Thyroid gland (tissue), 4 donors: ENCODE results near the gene ADGRB3.

Experiments
- CTCF ChIP-seq, 6 experiments: fragments of 200-600 bp in 3 of 6; fragments of 450-650 bp in 3 of 6; sonication (generic) in 3 of 6; IDR thresholded peaks; one replicate each; pipeline ENCODE4 v1.5.1; 2016 to 2019; ENCODE audit warnings: antibody characterized with exemption in 6 of 6, mild to moderate bottlenecking in 2 of 6, inconsistent platforms in 1 of 6, moderate library complexity in 1 of 6
- POLR2A ChIP-seq, 2 donors: fragments of 450-650 bp; IDR thresholded peaks; one replicate each; pipeline ENCODE4 v1.6.1; 2017; ENCODE audit warnings: antibody characterized with exemption in 2 of 2, mild to moderate bottlenecking in 2 of 2, moderate library complexity in 1 of 2

- no peak for TF ChIP-seq CTCF (IDR thresholded peaks at IDR 0.05)
- no peak for TF ChIP-seq POLR2A (IDR thresholded peaks at IDR 0.05)
Observed at GRCh38 chr6:69232008-69232407, 596.9 kb downstream of the ADGRB3 start.
